Islet precursor cell (in vitro differentiated cells): ENCODE data around the gene LITAFD.
"Not testable (repeated sequence)": the region's sequence is repeated elsewhere in the genome, so short reads cannot be mapped to it uniquely, and the experiment has no call there.

ENCODE experiments used
- DNase-seq: peaks from one replicate; pipeline ENCODE4 v3.0.0-alpha.2; 2018

Gene LITAFD

GRCh38 chr16:8872967-8873865 is 8.9 kb upstream of the LITAFD start:
- no peak for DNase-seq

GRCh38 chr16:8873866-8874195 is 8.3 kb upstream of the LITAFD start:
- not testable (repeated sequence) for DNase-seq

- no peak for DNase-seq
Observed at GRCh38 chr16:8874388-8874787, 7.8 kb upstream of the LITAFD start.

GRCh38 chr16:8875317-8875716 is 6.8 kb upstream of the LITAFD start:
- not testable (repeated sequence) for DNase-seq

- no peak for DNase-seq
Observed at GRCh38 chr16:8877894-8878522, 4.1 kb upstream of the LITAFD start.

GRCh38 chr16:8878523-8878911 is 3.6 kb upstream of the LITAFD start:
- DNase-seq = peak; percentile 93

GRCh38 chr16:8880839-8881510 is 1.2 kb upstream of the LITAFD start:
- DNase-seq = no peak

- DNase-seq = no peak
Observed at GRCh38 chr16:8882725-8883377, 700 bp downstream of the LITAFD start.

- DNase-seq = peak; percentile 71
Observed at GRCh38 chr16:8885674-8886592, 3.8 kb downstream of the LITAFD start.

GRCh38 chr16:8886593-8887430 is 4.7 kb downstream of the LITAFD start:
- DNase-seq = no peak

- DNase-seq = peak; percentile 51
Observed at GRCh38 chr16:8887431-8887765, 5.2 kb downstream of the LITAFD start.

GRCh38 chr16:8887952-8888560 is 5.9 kb downstream of the LITAFD start:
- peak; percentile 48 for DNase-seq

GRCh38 chr16:8888951-8889892 is 7.1 kb downstream of the LITAFD start:
- DNase-seq = no peak

GRCh38 chr16:8889893-8890548 is 7.9 kb downstream of the LITAFD start:
- DNase-seq = no peak

GRCh38 chr16:8890549-8890921 is 8.4 kb downstream of the LITAFD start:
- DNase-seq = no peak

- DNase-seq = no peak
Observed at GRCh38 chr16:8892101-8892575, 10.0 kb downstream of the LITAFD start.

GRCh38 chr16:8893426-8893825 is 11.3 kb downstream of the LITAFD start:
- DNase-seq = no peak

GRCh38 chr16:8893976-8894690 is 12.0 kb downstream of the LITAFD start:
- DNase-seq = no peak
